Tibial artery (tissue), 4 donors: Measurements from ENCODE around the gene GP5.
A peak's percentile ranks its signal among the peaks of the same experiment; 100 is the strongest.

ENCODE experiments used
- DNase-seq, 2 donors: peaks; one replicate each; pipeline ENCODE4 v3.0.0-alpha.2; 2019
- H3K27ac ChIP-seq, 2 donors: fragments of 200-600 bp; sonication (generic) in 1 of 2; 1 replicate in 1 of 2; 2 replicates in 1 of 2; pipeline ENCODE4 v1.5.1; 2018 to 2019; ENCODE audit warnings: mild to moderate bottlenecking in 1 of 2
- H3K27me3 ChIP-seq, 2 donors: fragments of 200-600 bp; sonication (generic) in 1 of 2; one replicate each; pipeline versions ENCODE4 v1.5.1 to v1.6.0; 2016 to 2019
- H3K36me3 ChIP-seq, 3 donors: fragments of 200-600 bp; sonication (generic) in 2 of 3; one replicate each; pipeline ENCODE4 v1.5.1; 2016 to 2019; ENCODE audit warnings: mild to moderate bottlenecking in 2 of 3
- H3K4me1 ChIP-seq, 4 donors: fragments of 200-600 bp; sonication (generic) in 2 of 4; 1 replicate in 3 of 4; 2 replicates in 1 of 4; pipeline ENCODE4 v1.5.1; 2016 to 2019
- H3K4me3 ChIP-seq, 2 donors: fragments of 200-600 bp; sonication (generic) in 1 of 2; 1 replicate in 1 of 2; 2 replicates in 1 of 2; pipeline ENCODE4 v1.5.1; 2018 to 2019; ENCODE audit warnings: mild to moderate bottlenecking in 2 of 2
- H3K9me3 ChIP-seq, 3 donors: fragments of 200-600 bp; sonication (generic) in 1 of 3; one replicate each; pipeline ENCODE4 v1.5.1; 2016 to 2019
- CTCF ChIP-seq, 2 experiments: fragments of 200-600 bp in 1 of 2; fragments of 450-650 bp in 1 of 2; IDR thresholded peaks; one replicate each; pipeline ENCODE4 v1.5.1; 2017 to 2019; ENCODE audit warnings: antibody characterized with exemption in 2 of 2, mild to moderate bottlenecking in 1 of 2, moderate library complexity in 1 of 2
- intact Hi-C: fragments of 100-400 bp; cut with DNase I; formaldehyde crosslinking; loops from one replicate; pipeline ENCODE4 v1.15.0; 2023; ENCODE audit warnings: low total_unique reads

GP5 gene

DNA sequence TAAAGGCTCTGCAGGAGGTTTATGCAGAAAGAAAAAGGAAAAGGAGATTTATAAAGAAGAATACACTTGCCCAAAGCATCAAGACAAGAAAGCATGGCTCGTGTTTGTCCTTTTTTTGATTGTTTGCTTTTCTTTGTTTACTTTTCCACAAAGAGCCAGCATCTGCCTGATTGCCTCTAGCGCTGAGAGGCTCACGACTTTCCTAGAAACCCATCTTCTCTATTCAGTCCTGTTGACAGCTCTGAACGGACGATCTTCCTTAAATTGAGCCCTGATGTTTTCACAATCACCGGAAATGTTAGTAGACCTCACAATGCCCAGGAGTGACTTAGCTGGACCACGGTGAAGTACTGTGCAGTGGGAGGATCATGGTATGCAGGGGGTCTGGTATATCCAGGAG lies 12.4 kb downstream of the GP5 start:
- Histone ChIP-seq H3K4me3 (no peak overlapping the region), H3K27ac (no peak overlapping the region), H3K36me3 (no peaks in the 10 kb centered on the region), H3K9me3 (no peaks in the 10 kb centered on the region), H3K27me3 (peaks cover 0 to 34% of the 10 kb centered on the region in 2 donors), H3K4me1 (no peaks in the 10 kb centered on the region)
- no peak for TF ChIP-seq CTCF (IDR thresholded peaks at IDR 0.05)
- intact Hi-C loops = no loop called here
- DNase-seq = no peak

DNA sequence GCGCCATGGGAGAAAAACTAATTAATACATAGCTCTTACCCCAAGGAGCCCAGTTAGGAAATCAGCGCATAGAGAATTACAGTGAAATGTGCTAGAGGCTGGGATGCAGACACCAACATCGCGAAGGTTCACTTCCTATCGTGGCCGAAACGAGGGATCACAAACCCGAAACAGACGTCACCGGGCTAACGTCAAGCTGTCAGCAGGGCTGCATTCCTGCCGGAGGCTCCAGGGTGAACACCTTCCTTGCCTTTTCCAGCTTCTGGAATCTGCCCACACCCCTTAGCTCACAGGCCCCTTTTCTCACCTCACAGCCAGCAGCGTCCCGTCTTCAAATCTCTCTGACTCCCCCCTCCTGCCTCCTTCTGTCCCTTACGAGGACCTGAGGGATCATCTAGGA lies 13.0 kb downstream of the GP5 start:
- Histone ChIP-seq H3K36me3 (no peaks in the 10 kb centered on the region), H3K4me3 (no peak overlapping the region), H3K9me3 (no peaks in the 10 kb centered on the region), H3K4me1 (no peaks in the 10 kb centered on the region), H3K27me3 (peaks cover 0 to 40% of the 10 kb centered on the region in 2 donors), H3K27ac (no peak overlapping the region)
- DNase-seq = peak; percentile 8 to 29
- no peak for TF ChIP-seq CTCF (IDR thresholded peaks at IDR 0.05)
- intact Hi-C loops = no loop called here

GRCh38 chr3:194384569-194385001 lies 14.5 kb downstream of the GP5 start:
- H3K27me3 ChIP-seq = peaks cover 0 to 47% of the 10 kb centered on the region in 2 donors
- H3K4me1 ChIP-seq = no peaks in the 10 kb centered on the region
- H3K27ac ChIP-seq = no peak overlapping the region
- no peak for TF ChIP-seq CTCF (IDR thresholded peaks at IDR 0.05)
- DNase-seq = peak; percentile 13 to 32
- no peaks in the 10 kb centered on the region for H3K9me3 ChIP-seq
- H3K36me3 ChIP-seq = no peaks in the 10 kb centered on the region
- intact Hi-C loops = no loop called here
- no peak overlapping the region for H3K4me3 ChIP-seq

GRCh38 chr3:194384156-194384555 lies 14.9 kb downstream of the GP5 start:
- Histone ChIP-seq H3K4me3 (no peak overlapping the region), H3K36me3 (no peaks in the 10 kb centered on the region), H3K9me3 (no peaks in the 10 kb centered on the region), H3K4me1 (no peaks in the 10 kb centered on the region), H3K27ac (no peak overlapping the region), H3K27me3 (peaks cover 0 to 49% of the 10 kb centered on the region in 2 donors)
- DNase-seq = peak; percentile 5 to 46
- intact Hi-C loops = no loop called here
- TF ChIP-seq CTCF (IDR thresholded peaks at IDR 0.05) = no peak

GRCh38 chr3:194383276-194383940 lies 15.7 kb downstream of the GP5 start:
- H3K4me1 ChIP-seq = no peaks in the 10 kb centered on the region
- no peaks in the 10 kb centered on the region for H3K9me3 ChIP-seq
- peaks cover 0 to 55% of the 10 kb centered on the region in 2 donors for H3K27me3 ChIP-seq
- H3K36me3 ChIP-seq = no peaks in the 10 kb centered on the region
- no peak overlapping the region for H3K4me3 ChIP-seq
- TF ChIP-seq CTCF (IDR thresholded peaks at IDR 0.05) = no peak
- DNase-seq = peak; percentile 3 to 28
- H3K27ac ChIP-seq = no peak overlapping the region
- intact Hi-C loops = no loop called here

- Histone ChIP-seq H3K4me1 (no peaks in the 10 kb centered on the region), H3K36me3 (no peaks in the 10 kb centered on the region), H3K4me3 (no peak overlapping the region), H3K27ac (no peak overlapping the region), H3K9me3 (no peaks in the 10 kb centered on the region), H3K27me3 (peaks cover 0 to 53% of the 10 kb centered on the region in 2 donors)
- intact Hi-C loops = no loop called here
- no peak for TF ChIP-seq CTCF (IDR thresholded peaks at IDR 0.05)
- peak in 1 of 2 donors; percentile 3 for DNase-seq
These were observed 16.2 kb downstream of the GP5 start for GRCh38 chr3:194382892-194383223.
